ENCODE measurements around the gene NTRK2. TPM values are rescaled to one million over a fixed set of nuclear protein-coding genes. Genes with fewer than 3 reads are reported as not detected.

Gene NTRK2
- total and polyA plus RNA-seq, 7 donors = 0.46 to 3.0 (median 2.1) TPM

- H3K36me3 ChIP-seq = no peaks in the 10 kb centered on the region
- intact Hi-C loops (cut with DNase I) = no loop called here
- DNase-seq = no peak
- TF ChIP-seq POLR2A (IDR thresholded peaks at IDR 0.05) = no peak
- TF ChIP-seq CTCF (IDR thresholded peaks at IDR 0.05) = no peak
- no peak for TF ChIP-seq POLR2AphosphoS5 (IDR thresholded peaks at IDR 0.05)
- no peak for TF ChIP-seq EP300 (IDR thresholded peaks at IDR 0.05)
- H3K9me3 ChIP-seq = no peaks in the 10 kb centered on the region
- H3K27me3 ChIP-seq = no peaks in the 10 kb centered on the region
- H3K27ac ChIP-seq = no peak overlapping the region
- 92 to 95% methylated on average over 3 of the region's 3 CpGs for WGBS, 2 donors
- no peaks in the 10 kb centered on the region for H3K4me1 ChIP-seq
- H3K4me3 ChIP-seq = no peak overlapping the region
Measured at GRCh38 chr9:84926793-84927192, 257.3 kb downstream of the NTRK2 start.

DNA sequence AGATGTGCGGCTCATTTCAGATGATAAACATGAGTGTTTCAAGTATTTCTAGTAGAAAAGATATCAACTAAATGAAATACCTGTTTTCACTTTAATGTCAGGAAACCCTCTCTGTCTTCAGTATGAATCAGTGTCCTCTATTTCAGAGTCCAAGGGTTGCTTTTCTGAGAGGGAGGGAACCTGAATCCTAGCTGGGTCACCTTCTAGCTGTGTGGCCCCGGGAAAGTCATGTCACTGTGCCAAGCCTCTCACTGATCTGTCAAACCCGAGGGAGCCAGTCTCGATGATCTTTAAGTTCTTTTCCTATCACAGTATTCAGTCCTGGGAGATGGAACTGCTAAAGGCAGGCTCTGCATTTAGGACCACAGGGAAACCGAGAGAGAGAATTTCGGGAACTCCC, 258.9 kb downstream of the NTRK2 start:
- intact Hi-C loops (cut with DNase I) = no loop called here
- H3K27me3 ChIP-seq = no peaks in the 10 kb centered on the region
- H3K36me3 ChIP-seq = no peaks in the 10 kb centered on the region
- DNase-seq = no peak
- TF ChIP-seq POLR2AphosphoS5 (IDR thresholded peaks at IDR 0.05) = no peak
- TF ChIP-seq POLR2A (IDR thresholded peaks at IDR 0.05) = no peak
- peak in 1 of 4 experiments; percentile 7 for TF ChIP-seq CTCF (IDR thresholded peaks at IDR 0.05)
- no peak for TF ChIP-seq EP300 (IDR thresholded peaks at IDR 0.05)
- 63 to 83% methylated on average over 6 of the region's 6 CpGs for WGBS, 2 donors
- H3K27ac ChIP-seq = no peak overlapping the region
- no peaks in the 10 kb centered on the region for H3K9me3 ChIP-seq
- no peak overlapping the region for H3K4me3 ChIP-seq
- no peaks in the 10 kb centered on the region for H3K4me1 ChIP-seq

GRCh38 chr9:84929068-84929467, 259.5 kb downstream of the NTRK2 start:
- no peak for DNase-seq
- H3K36me3 ChIP-seq = no peaks in the 10 kb centered on the region
- H3K9me3 ChIP-seq = no peaks in the 10 kb centered on the region
- TF ChIP-seq EP300 (IDR thresholded peaks at IDR 0.05) = no peak
- no peak for TF ChIP-seq POLR2A (IDR thresholded peaks at IDR 0.05)
- no peak for TF ChIP-seq CTCF (IDR thresholded peaks at IDR 0.05)
- no peak for TF ChIP-seq POLR2AphosphoS5 (IDR thresholded peaks at IDR 0.05)
- H3K4me3 ChIP-seq = no peak overlapping the region
- no peaks in the 10 kb centered on the region for H3K27me3 ChIP-seq
- no peaks in the 10 kb centered on the region for H3K4me1 ChIP-seq
- intact Hi-C loops (cut with DNase I) = no loop called here
- no peak overlapping the region for H3K27ac ChIP-seq
- 92 to 93% methylated on average over 3 of the region's 3 CpGs for WGBS, 2 donors

GRCh38 chr9:84932915-84933527, 263.5 kb downstream of the NTRK2 start:
- Histone ChIP-seq H3K4me1 (no peaks in the 10 kb centered on the region), H3K36me3 (no peaks in the 10 kb centered on the region), H3K4me3 (no peak overlapping the region), H3K27ac (no peak overlapping the region), H3K27me3 (no peaks in the 10 kb centered on the region), H3K9me3 (no peaks in the 10 kb centered on the region)
- 81 to 84% methylated on average over 6 of the region's 6 CpGs for WGBS, 2 donors
- intact Hi-C loops (cut with DNase I) = no loop called here
- no peak for DNase-seq
- TF ChIP-seq CTCF (IDR thresholded peaks at IDR 0.05) = no peak
- no peak for TF ChIP-seq POLR2A (IDR thresholded peaks at IDR 0.05)
- TF ChIP-seq EP300 (IDR thresholded peaks at IDR 0.05) = no peak
- no peak for TF ChIP-seq POLR2AphosphoS5 (IDR thresholded peaks at IDR 0.05)

- intact Hi-C loops (cut with DNase I) = no loop called here
- Histone ChIP-seq H3K9me3 (no peaks in the 10 kb centered on the region), H3K27me3 (no peaks in the 10 kb centered on the region), H3K27ac (no peak overlapping the region), H3K4me3 (no peak overlapping the region), H3K4me1 (no peaks in the 10 kb centered on the region), H3K36me3 (no peaks in the 10 kb centered on the region)
- no peak for TF ChIP-seq POLR2AphosphoS5 (IDR thresholded peaks at IDR 0.05)
- TF ChIP-seq POLR2A (IDR thresholded peaks at IDR 0.05) = no peak
- TF ChIP-seq EP300 (IDR thresholded peaks at IDR 0.05) = no peak
- TF ChIP-seq CTCF (IDR thresholded peaks at IDR 0.05) = no peak
- no peak for DNase-seq
Measured at GRCh38 chr9:84935528-84936117, 266.1 kb downstream of the NTRK2 start.
